Measurements from ENCODE around the gene ANKRD37.

Gene ANKRD37

GRCh38 chr4:185384061-185384460 is 12.6 kb upstream of the ANKRD37 start:
- H2AFZ ChIP-seq (ENCODE audit: low read depth, low read length) = no peak overlapping the region
- H3K27me3 ChIP-seq (ENCODE audit: insufficient read depth, low read length) = no peaks in the 10 kb centered on the region
- no peaks in the 10 kb centered on the region for H3K36me3 ChIP-seq (ENCODE audit: insufficient read depth, low read length)
- peaks cover 10% of the 10 kb centered on the region for H3K9me3 ChIP-seq (ENCODE audit: low read length)
- H3K4me3 ChIP-seq (ENCODE audit: low read length) = no peak overlapping the region
- no peaks in the 10 kb centered on the region for H3K4me1 ChIP-seq (ENCODE audit: insufficient read depth, low read length)

- Histone ChIP-seq H3K9me3 (ENCODE audit: low read length) (peaks cover 10% of the 10 kb centered on the region), H2AFZ (ENCODE audit: low read depth, low read length) (no peak overlapping the region), H3K36me3 (ENCODE audit: insufficient read depth, low read length) (no peaks in the 10 kb centered on the region), H3K4me3 (ENCODE audit: low read length) (no peak overlapping the region), H3K4me1 (ENCODE audit: insufficient read depth, low read length) (no peaks in the 10 kb centered on the region), H3K27me3 (ENCODE audit: insufficient read depth, low read length) (no peaks in the 10 kb centered on the region)
Measured at GRCh38 chr4:185384930-185385331, 11.7 kb upstream of the ANKRD37 start.

GRCh38 chr4:185387957-185388356 is 8.7 kb upstream of the ANKRD37 start:
- Histone ChIP-seq H2AFZ (ENCODE audit: low read depth, low read length) (no peak overlapping the region), H3K27me3 (ENCODE audit: insufficient read depth, low read length) (no peaks in the 10 kb centered on the region), H3K36me3 (ENCODE audit: insufficient read depth, low read length) (no peaks in the 10 kb centered on the region)

GRCh38 chr4:185390941-185391340 is 5.7 kb upstream of the ANKRD37 start:
- H3K4me1 ChIP-seq (ENCODE audit: insufficient read depth, low read length) = peaks cover 7% of the 10 kb centered on the region
- H3K36me3 ChIP-seq (ENCODE audit: insufficient read depth, low read length) = no peaks in the 10 kb centered on the region
- H3K9me3 ChIP-seq (ENCODE audit: low read length) = peaks cover 4% of the 10 kb centered on the region
- no peak overlapping the region for H2AFZ ChIP-seq (ENCODE audit: low read depth, low read length)
- H3K4me3 ChIP-seq (ENCODE audit: low read length) = no peak overlapping the region
- no peaks in the 10 kb centered on the region for H3K27me3 ChIP-seq (ENCODE audit: insufficient read depth, low read length)

More at GRCh38 chr4:185387957-185388356, 8.7 kb upstream of the ANKRD37 start:
- Histone ChIP-seq H3K4me3 (ENCODE audit: low read length) (no peak overlapping the region), H3K9me3 (ENCODE audit: low read length) (peaks cover 6% of the 10 kb centered on the region), H3K4me1 (ENCODE audit: insufficient read depth, low read length) (no peaks in the 10 kb centered on the region)

GRCh38 chr4:185392156-185392555 is 4.5 kb upstream of the ANKRD37 start:
- H3K9me3 ChIP-seq (ENCODE audit: low read length) = peaks cover 4% of the 10 kb centered on the region
- H3K27me3 ChIP-seq (ENCODE audit: insufficient read depth, low read length) = no peaks in the 10 kb centered on the region
- H3K4me1 ChIP-seq (ENCODE audit: insufficient read depth, low read length) = peaks cover 10% of the 10 kb centered on the region
- H3K4me3 ChIP-seq (ENCODE audit: low read length) = no peak overlapping the region
- H3K36me3 ChIP-seq (ENCODE audit: insufficient read depth, low read length) = no peaks in the 10 kb centered on the region
- H2AFZ ChIP-seq (ENCODE audit: low read depth, low read length) = no peak overlapping the region

GRCh38 chr4:185394568-185395237 is 1.9 kb upstream of the ANKRD37 start:
- no peak overlapping the region for H3K4me3 ChIP-seq (ENCODE audit: low read length)
- no peaks in the 10 kb centered on the region for H3K27me3 ChIP-seq (ENCODE audit: insufficient read depth, low read length)
- peaks cover 10% of the 10 kb centered on the region for H3K36me3 ChIP-seq (ENCODE audit: insufficient read depth, low read length)
- H3K4me1 ChIP-seq (ENCODE audit: insufficient read depth, low read length) = peaks cover 11% of the 10 kb centered on the region
- peak overlapping the region; percentile 99 for H2AFZ ChIP-seq (ENCODE audit: low read depth, low read length)
- H3K9me3 ChIP-seq (ENCODE audit: low read length) = peaks cover 4% of the 10 kb centered on the region

- H3K36me3 ChIP-seq (ENCODE audit: insufficient read depth, low read length) = peaks cover 17% of the 10 kb centered on the region
- no peaks in the 10 kb centered on the region for H3K27me3 ChIP-seq (ENCODE audit: insufficient read depth, low read length)
Measured at GRCh38 chr4:185395238-185395955, 1.2 kb upstream of the ANKRD37 start, which contains the start of gene LRP2BP. Gene LRP2BP (minus strand): TSS chr4:185395924. CDS start chr4:185378186, 17,738 bp downstream.

GRCh38 chr4:185395956-185396723 is 501 bp upstream of the ANKRD37 start:
- Histone ChIP-seq H3K27me3 (ENCODE audit: insufficient read depth, low read length) (no peaks in the 10 kb centered on the region), H3K9me3 (ENCODE audit: low read length) (peaks cover 4% of the 10 kb centered on the region), H3K4me1 (ENCODE audit: insufficient read depth, low read length) (peaks cover 11% of the 10 kb centered on the region), H2AFZ (ENCODE audit: low read depth, low read length) (peak overlapping the region; percentile 99), H3K4me3 (ENCODE audit: low read length) (peak overlapping the region; percentile 66), H3K36me3 (ENCODE audit: insufficient read depth, low read length) (peaks cover 21% of the 10 kb centered on the region)

More at GRCh38 chr4:185395238-185395955, 1.2 kb upstream of the ANKRD37 start, which contains the start of gene LRP2BP:
- Histone ChIP-seq H2AFZ (ENCODE audit: low read depth, low read length) (peak within 1 kb of the TSS; percentile 99), H3K9me3 (ENCODE audit: low read length) (peaks cover 4% of the 10 kb centered on the region), H3K4me1 (ENCODE audit: insufficient read depth, low read length) (peaks cover 11% of the 10 kb centered on the region), H3K4me3 (ENCODE audit: low read length) (peak within 1 kb of the TSS; percentile 66)

- Histone ChIP-seq H3K36me3 (ENCODE audit: insufficient read depth, low read length) (peaks cover 37% of the 10 kb centered on the region), H3K4me3 (ENCODE audit: low read length) (no peak overlapping the region), H3K9me3 (ENCODE audit: low read length) (no peaks in the 10 kb centered on the region)
Measured at GRCh38 chr4:185398618-185399017, 2.0 kb downstream of the ANKRD37 start.

GRCh38 chr4:185399466-185399865 is 2.8 kb downstream of the ANKRD37 start:
- H3K36me3 ChIP-seq (ENCODE audit: insufficient read depth, low read length) = peaks cover 37% of the 10 kb centered on the region
- H3K4me3 ChIP-seq (ENCODE audit: low read length) = no peak overlapping the region
- H3K4me1 ChIP-seq (ENCODE audit: insufficient read depth, low read length) = peaks cover 11% of the 10 kb centered on the region
- no peaks in the 10 kb centered on the region for H3K9me3 ChIP-seq (ENCODE audit: low read length)
- no peaks in the 10 kb centered on the region for H3K27me3 ChIP-seq (ENCODE audit: insufficient read depth, low read length)
- no peak overlapping the region for H2AFZ ChIP-seq (ENCODE audit: low read depth, low read length)

More at GRCh38 chr4:185398618-185399017, 2.0 kb downstream of the ANKRD37 start:
- Histone ChIP-seq H2AFZ (ENCODE audit: low read depth, low read length) (no peak overlapping the region), H3K27me3 (ENCODE audit: insufficient read depth, low read length) (no peaks in the 10 kb centered on the region), H3K4me1 (ENCODE audit: insufficient read depth, low read length) (peaks cover 11% of the 10 kb centered on the region)

GRCh38 chr4:185404031-185404430 is 7.4 kb downstream of the ANKRD37 start:
- Histone ChIP-seq H3K27me3 (ENCODE audit: insufficient read depth, low read length) (no peaks in the 10 kb centered on the region), H2AFZ (ENCODE audit: low read depth, low read length) (no peak overlapping the region), H3K9me3 (ENCODE audit: low read length) (no peaks in the 10 kb centered on the region), H3K4me3 (ENCODE audit: low read length) (no peak overlapping the region), H3K4me1 (ENCODE audit: insufficient read depth, low read length) (no peaks in the 10 kb centered on the region), H3K36me3 (ENCODE audit: insufficient read depth, low read length) (peaks cover 61% of the 10 kb centered on the region)

GRCh38 chr4:185405296-185405999 is 8.8 kb downstream of the ANKRD37 start:
- Histone ChIP-seq H3K27me3 (ENCODE audit: insufficient read depth, low read length) (no peaks in the 10 kb centered on the region), H2AFZ (ENCODE audit: low read depth, low read length) (no peak overlapping the region), H3K4me1 (ENCODE audit: insufficient read depth, low read length) (no peaks in the 10 kb centered on the region), H3K4me3 (ENCODE audit: low read length) (no peak overlapping the region), H3K36me3 (ENCODE audit: insufficient read depth, low read length) (peaks cover 54% of the 10 kb centered on the region), H3K9me3 (ENCODE audit: low read length) (peaks cover 3% of the 10 kb centered on the region)

All from neuron (in vitro differentiated cells).